IPS-18c (cell line): Measurements from ENCODE around the gene ERBB4.
"Not testable (repeated sequence)": the region's sequence is repeated elsewhere in the genome, so short reads cannot be mapped to it uniquely, and the experiment has no call there.

Experiments
- H3K4me3 ChIP-seq: 2 replicates; pipeline ENCODE4 v1.7.0; 2013; ENCODE audit warnings: low read depth, mild to moderate bottlenecking, low read length, moderate library complexity; ENCODE audit not compliant: insufficient read depth
- H3K9me3 ChIP-seq: one replicate; pipeline ENCODE4 v1.6.1; 2013; ENCODE audit warnings: mild to moderate bottlenecking, low read length, moderate library complexity; ENCODE audit not compliant: control insufficient read depth, insufficient read depth

Gene ERBB4

GRCh38 chr2:212294816-212295215, 243.8 kb downstream of the ERBB4 start:
- H3K4me3 ChIP-seq: no peak overlapping the region
- no peaks in the 10 kb centered on the region for H3K9me3 ChIP-seq

GRCh38 chr2:212289301-212289700, 249.3 kb downstream of the ERBB4 start:
- Histone ChIP-seq H3K9me3 (no peaks in the 10 kb centered on the region), H3K4me3 (no peak overlapping the region)

GRCh38 chr2:212288308-212288707, 250.3 kb downstream of the ERBB4 start:
- H3K4me3 ChIP-seq: no peak overlapping the region
- H3K9me3 ChIP-seq: no peaks in the 10 kb centered on the region

- Histone ChIP-seq H3K4me3 (no peak overlapping the region), H3K9me3 (no peaks in the 10 kb centered on the region)
These were observed 254.4 kb downstream of the ERBB4 start for GRCh38 chr2:212284166-212284565.

- Histone ChIP-seq H3K4me3 (no peak overlapping the region), H3K9me3 (no peaks in the 10 kb centered on the region)
These were observed 255.8 kb downstream of the ERBB4 start for GRCh38 chr2:212282671-212283261.

- H3K9me3 ChIP-seq: no peaks in the 10 kb centered on the region
- H3K4me3 ChIP-seq: no peak overlapping the region
These were observed 261.8 kb downstream of the ERBB4 start for GRCh38 chr2:212276813-212277212.

- Histone ChIP-seq H3K4me3 (no peak overlapping the region), H3K9me3 (no peaks in the 10 kb centered on the region)
These were observed 264.4 kb downstream of the ERBB4 start for GRCh38 chr2:212274215-212274614.

GRCh38 chr2:212271583-212271982, 267.0 kb downstream of the ERBB4 start:
- H3K9me3 ChIP-seq: no peaks in the 10 kb centered on the region

GRCh38 chr2:212269005-212269404, 269.6 kb downstream of the ERBB4 start:
- no peaks in the 10 kb centered on the region for H3K9me3 ChIP-seq
- H3K4me3 ChIP-seq: no peak overlapping the region

More at GRCh38 chr2:212271583-212271982, 267.0 kb downstream of the ERBB4 start:
- no peak overlapping the region for H3K4me3 ChIP-seq

GRCh38 chr2:212266297-212266696, 272.3 kb downstream of the ERBB4 start:
- no peaks in the 10 kb centered on the region for H3K9me3 ChIP-seq
- H3K4me3 ChIP-seq: no peak overlapping the region

GRCh38 chr2:212265777-212266176, 272.8 kb downstream of the ERBB4 start:
- Histone ChIP-seq H3K9me3 (no peaks in the 10 kb centered on the region), H3K4me3 (no peak overlapping the region)

- Histone ChIP-seq H3K4me3 (no peak overlapping the region), H3K9me3 (no peaks in the 10 kb centered on the region)
These were observed 274.4 kb downstream of the ERBB4 start for GRCh38 chr2:212264187-212264586.

GRCh38 chr2:212259226-212259625, 279.4 kb downstream of the ERBB4 start:
- Histone ChIP-seq H3K4me3 (no peak overlapping the region), H3K9me3 (no peaks in the 10 kb centered on the region)

GRCh38 chr2:212254339-212254738, 284.3 kb downstream of the ERBB4 start:
- Histone ChIP-seq H3K4me3 (no peak overlapping the region), H3K9me3 (no peaks in the 10 kb centered on the region)

GRCh38 chr2:212249451-212249850, 289.2 kb downstream of the ERBB4 start:
- no peak overlapping the region for H3K4me3 ChIP-seq

GRCh38 chr2:212245880-212246279, 292.7 kb downstream of the ERBB4 start:
- no peaks in the 10 kb centered on the region for H3K9me3 ChIP-seq

More at GRCh38 chr2:212249451-212249850, 289.2 kb downstream of the ERBB4 start:
- H3K9me3 ChIP-seq: no peaks in the 10 kb centered on the region

GRCh38 chr2:212242724-212243123, 295.9 kb downstream of the ERBB4 start:
- no peak overlapping the region for H3K4me3 ChIP-seq

More at GRCh38 chr2:212245880-212246279, 292.7 kb downstream of the ERBB4 start:
- no peak overlapping the region for H3K4me3 ChIP-seq

GRCh38 chr2:212238152-212238551, 300.4 kb downstream of the ERBB4 start:
- not testable (repeated sequence) for H3K9me3 ChIP-seq, H3K4me3 ChIP-seq

More at GRCh38 chr2:212242724-212243123, 295.9 kb downstream of the ERBB4 start:
- no peaks in the 10 kb centered on the region for H3K9me3 ChIP-seq
